Spinal cord (tissue), 10 donors: ENCODE data around the gene CAD. TPM values are rescaled to one million over a fixed set of nuclear protein-coding genes. Genes with fewer than 3 reads are reported as not detected.
A peak's percentile ranks its signal among the peaks of the same experiment; 100 is the strongest.

Source experiments
- DNase-seq, 6 donors: peaks; one replicate each; pipeline versions ENCODE4 v3.0.0 to v3.0.0-alpha.2; 2013 to 2015; ENCODE audit warnings: low spot score in 6 of 6, low read depth in 4 of 6
- H3K27ac ChIP-seq: one replicate; pipeline ENCODE4 v1.5.1; 2013; ENCODE audit warnings: low read depth, low read length, control low read depth
- H3K27me3 ChIP-seq: one replicate; pipeline ENCODE4 v1.6.1; 2013; ENCODE audit warnings: low read length; ENCODE audit not compliant: control insufficient read depth, insufficient read depth
- H3K36me3 ChIP-seq: one replicate; pipeline ENCODE4 v1.6.1; 2013; ENCODE audit warnings: low read length; ENCODE audit not compliant: control insufficient read depth, insufficient read depth
- H3K4me1 ChIP-seq: one replicate; pipeline ENCODE4 v1.6.1; 2013; ENCODE audit warnings: low read length; ENCODE audit not compliant: control insufficient read depth, insufficient read depth
- H3K4me3 ChIP-seq: one replicate; pipeline ENCODE4 v1.5.1; 2013; ENCODE audit warnings: low read depth, low read length, control low read depth
- H3K9me3 ChIP-seq: one replicate; pipeline ENCODE4 v1.6.1; 2013; ENCODE audit warnings: low read length; ENCODE audit not compliant: control insufficient read depth, insufficient read depth
- WGBS: methylation state at CpG from one replicate; pipeline ENCODE4 v1.1.5; 2013; ENCODE audit warnings: missing lambda C conversion rate; ENCODE audit not compliant: insufficient coverage; 5-methylcytosine and 5-hydroxymethylcytosine counted together
- polyA plus RNA-seq, 2 donors: library from polyadenylated mRNA; unstranded; fragments of 120-200 nt; gene quantifications; one replicate each; pipeline ENCODE4 v1.2.1, GENCODE V29; 2013; ENCODE audit not compliant: insufficient read length in 2 of 2
- total RNA-seq, 2 donors: library from RNA; depleted of rRNA in 1 of 2; stranded (reverse); fragments of 120-200 nt in 1 of 2; fragments of >200 nt in 1 of 2; gene quantifications; one replicate each; pipeline versions ENCODE4 v1.2.3 to v1.2.4, GENCODE V29; 2013 to 2014
- donor health status: healthy.

The CAD gene
- total and polyA plus RNA-seq, 4 donors, result 26.5 to 49.2 (median 34.5) TPM

DNA sequence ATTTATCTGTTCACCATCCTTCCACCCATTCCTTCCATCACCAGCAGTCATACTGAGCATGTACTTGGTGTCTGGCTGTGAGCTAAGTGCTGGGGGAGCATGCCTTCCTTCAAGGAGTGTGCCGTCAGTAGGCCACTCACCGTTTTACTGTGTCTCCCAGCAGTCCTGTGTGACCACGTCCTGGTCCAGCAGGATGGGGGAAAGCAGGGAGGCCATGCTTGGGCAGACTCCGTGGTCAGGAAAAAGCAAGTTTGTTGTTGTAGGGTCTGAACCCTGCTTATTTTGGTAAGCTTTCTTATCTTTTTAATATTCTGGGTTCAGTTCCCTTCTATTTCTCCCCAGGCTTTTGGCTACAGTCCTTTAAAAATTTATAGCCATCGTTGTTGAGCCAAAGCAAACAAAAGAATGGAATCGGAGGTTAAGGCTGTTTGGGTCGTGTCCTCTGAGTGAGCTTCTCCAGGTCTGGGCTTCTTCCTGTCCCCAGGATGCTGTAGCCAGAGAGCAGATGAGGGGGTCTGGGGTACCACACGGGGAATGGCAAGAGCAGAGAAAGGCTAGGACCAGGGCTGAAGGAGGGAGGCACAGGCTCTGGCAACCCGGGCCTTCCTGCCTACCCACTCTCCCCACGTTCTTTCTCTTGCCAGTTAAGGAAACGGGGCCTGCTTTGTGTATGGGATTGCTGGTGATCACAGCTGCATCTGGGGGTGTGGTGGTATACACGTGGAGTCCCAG lies 32.2 kb downstream of the CAD start:
- no peaks in the 10 kb centered on the region for H3K36me3 ChIP-seq
- H3K9me3 ChIP-seq, result no peaks in the 10 kb centered on the region
- 47% methylated on average over 6 of the region's 12 CpGs for WGBS
- no peak overlapping the region for H3K27ac ChIP-seq
- no peak overlapping the region for H3K4me3 ChIP-seq
- DNase-seq, result no peak
- H3K27me3 ChIP-seq, result peaks cover 2% of the 10 kb centered on the region
- peaks cover 23% of the 10 kb centered on the region for H3K4me1 ChIP-seq

DNA sequence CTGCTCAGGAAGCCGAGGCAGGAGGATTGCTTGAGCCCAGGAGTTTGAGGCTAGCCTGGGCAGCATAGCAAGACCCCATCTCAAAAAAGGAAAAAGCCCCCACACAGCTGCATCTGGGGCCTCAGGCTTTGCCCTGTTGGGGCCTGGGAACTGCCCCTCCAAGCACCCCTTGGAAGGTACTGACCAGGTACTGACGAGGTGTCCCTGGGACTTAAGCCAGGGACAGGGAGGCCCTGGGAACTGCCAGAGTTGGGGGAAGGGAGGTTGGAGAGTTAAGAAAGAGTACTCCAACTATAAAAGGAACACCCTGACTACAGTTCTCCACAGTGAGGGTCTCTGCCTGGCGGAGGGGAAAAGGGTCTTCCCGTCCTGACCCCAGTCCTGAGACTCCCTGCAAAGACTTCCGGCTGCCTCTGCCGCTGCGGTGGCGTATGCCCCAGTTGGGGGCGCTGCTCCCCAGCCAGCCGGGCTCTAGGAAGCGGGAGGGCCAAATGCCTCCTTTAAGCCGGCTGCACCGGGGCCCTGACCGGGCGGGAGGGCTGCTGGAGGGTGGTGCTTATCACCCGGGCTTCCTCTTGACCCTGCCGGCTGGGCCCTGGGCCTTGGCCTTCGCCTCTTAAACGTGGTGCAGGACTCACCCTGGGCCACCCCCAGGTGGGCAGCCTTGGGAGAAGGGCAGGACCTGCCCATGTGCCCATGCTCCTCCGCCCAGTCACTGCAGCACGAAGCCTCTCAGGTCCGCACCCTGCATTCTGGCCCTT lies 32.9 kb downstream of the CAD start:
- peaks cover 2% of the 10 kb centered on the region for H3K36me3 ChIP-seq
- no peak overlapping the region for H3K27ac ChIP-seq

DNA sequence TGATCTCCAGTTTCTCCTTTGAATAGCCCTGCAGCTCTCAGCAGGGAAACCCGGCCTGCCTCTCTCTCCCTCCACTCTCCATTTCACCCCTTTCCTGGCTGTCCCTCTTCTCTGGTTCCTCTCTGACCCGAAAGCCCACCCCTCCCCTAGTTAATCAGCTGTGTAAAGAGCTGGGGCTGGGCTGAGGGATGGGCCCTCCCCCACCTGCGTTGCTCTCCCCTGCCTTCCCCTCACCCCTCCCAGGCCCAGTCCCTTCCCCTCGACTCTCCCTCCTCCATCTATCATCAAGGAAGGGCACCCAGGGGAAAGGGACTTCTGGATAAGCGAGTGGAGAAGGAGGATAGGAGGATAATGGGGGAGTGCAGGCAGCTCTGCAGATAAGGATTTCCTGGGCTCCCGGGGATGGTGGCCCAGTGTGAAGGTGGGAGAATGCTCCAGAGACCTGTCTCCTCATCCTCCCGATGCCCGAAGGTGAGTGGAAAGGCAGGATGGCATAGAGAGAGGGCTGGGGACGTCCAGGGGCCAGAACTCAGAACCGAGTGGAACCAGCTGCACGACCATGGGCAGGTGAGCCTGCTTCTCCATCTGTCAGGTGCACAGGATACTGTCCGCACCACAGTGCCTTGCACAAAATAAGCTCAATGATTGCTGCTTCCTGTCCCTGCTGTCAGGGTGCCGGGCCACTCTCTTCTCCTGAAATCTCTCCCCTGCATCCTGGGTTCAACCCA lies 33.6 kb downstream of the CAD start:
- no peak for DNase-seq
- Histone ChIP-seq H3K9me3 (no peaks in the 10 kb centered on the region), H3K4me3 (no peak overlapping the region), H3K4me1 (peaks cover 23% of the 10 kb centered on the region), H3K27me3 (peaks cover 2% of the 10 kb centered on the region), H3K27ac (no peak overlapping the region), H3K36me3 (peaks cover 3% of the 10 kb centered on the region)
- 52% methylated on average over 9 of the region's 13 CpGs for WGBS

More for the DNA sequence above, 32.9 kb downstream of the CAD start:
- peak in 2 of 6 donors; percentile 28 to 50 for DNase-seq
- 13% methylated on average over 19 of the region's 22 CpGs for WGBS
- Histone ChIP-seq H3K4me3 (no peak overlapping the region), H3K9me3 (no peaks in the 10 kb centered on the region), H3K4me1 (peaks cover 23% of the 10 kb centered on the region), H3K27me3 (peaks cover 2% of the 10 kb centered on the region)

DNA sequence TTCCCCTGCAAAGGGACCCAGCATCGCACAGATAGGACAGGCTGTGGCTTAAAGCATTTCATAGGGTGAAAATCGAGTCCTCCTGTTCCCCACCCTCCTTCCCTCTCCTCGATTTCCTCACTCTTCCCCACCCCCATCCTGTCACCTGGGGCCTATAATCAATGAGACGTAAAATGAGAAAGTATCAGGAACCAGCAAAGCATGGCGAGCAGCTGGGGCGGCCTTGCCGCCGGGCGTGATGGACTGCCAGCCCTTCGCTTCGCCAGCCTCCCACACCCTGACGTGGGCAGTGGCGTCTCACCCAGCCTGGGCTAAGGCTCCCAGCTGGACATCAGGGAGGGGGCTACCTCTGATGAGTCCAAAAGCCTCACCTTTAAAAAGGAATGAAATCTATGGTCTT lies 34.6 kb downstream of the CAD start:
- H3K4me1 ChIP-seq, result peaks cover 23% of the 10 kb centered on the region
- H3K9me3 ChIP-seq, result no peaks in the 10 kb centered on the region
- peak in 2 of 6 donors; percentile 20 to 91 for DNase-seq
- no peak overlapping the region for H3K27ac ChIP-seq
- no peak overlapping the region for H3K4me3 ChIP-seq
- peaks cover 2% of the 10 kb centered on the region for H3K27me3 ChIP-seq
- WGBS, result 60% methylated on average over 10 of the region's 13 CpGs
- H3K36me3 ChIP-seq, result peaks cover 7% of the 10 kb centered on the region

DNA sequence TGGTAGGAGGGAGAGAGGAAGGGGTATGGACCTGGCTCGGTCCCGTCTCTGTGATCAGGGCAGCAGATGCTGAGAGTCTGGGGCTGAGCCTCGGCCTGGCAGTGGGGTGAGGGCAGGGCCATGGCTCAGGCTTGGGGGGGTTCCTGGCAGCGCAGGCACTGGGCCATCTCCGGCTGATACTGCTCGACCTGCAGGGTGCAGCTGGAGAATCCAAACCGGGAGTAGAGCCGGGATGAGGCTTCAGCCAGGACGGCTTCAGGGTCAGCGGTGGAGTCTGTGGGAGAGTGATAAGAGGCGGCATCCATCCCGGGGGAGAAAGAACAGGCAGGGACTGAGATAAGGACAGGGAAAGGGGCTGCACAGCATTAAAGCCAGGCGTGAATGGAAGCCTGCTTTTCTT lies 38.0 kb downstream of the CAD start:
- 56% methylated on average over 12 of the region's 13 CpGs for WGBS
- Histone ChIP-seq H3K27ac (no peak overlapping the region), H3K27me3 (peaks cover 7% of the 10 kb centered on the region), H3K4me3 (no peak overlapping the region), H3K4me1 (peaks cover 19% of the 10 kb centered on the region), H3K36me3 (peaks cover 21% of the 10 kb centered on the region), H3K9me3 (no peaks in the 10 kb centered on the region)
- no peak for DNase-seq

DNA sequence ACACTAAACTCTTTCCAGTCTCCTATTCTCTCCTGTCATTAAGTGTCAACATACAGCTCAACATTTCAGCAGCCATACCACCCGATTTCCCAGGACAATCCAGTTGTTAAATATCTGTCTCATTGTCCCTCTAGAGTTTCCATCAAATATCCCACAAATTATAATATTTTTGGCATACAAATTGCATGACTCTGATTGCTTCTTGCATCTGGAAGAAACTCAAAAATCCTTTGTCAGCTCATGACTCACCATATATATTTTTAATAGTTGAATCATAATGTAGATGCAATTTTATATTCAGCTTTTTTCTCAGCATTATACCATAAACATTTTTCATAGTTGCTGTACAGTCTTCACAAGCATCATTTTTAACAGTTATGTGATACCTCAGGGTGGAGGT lies 38.5 kb downstream of the CAD start:
- DNase-seq, result no peak
- Histone ChIP-seq H3K36me3 (peaks cover 21% of the 10 kb centered on the region), H3K4me1 (peaks cover 16% of the 10 kb centered on the region), H3K27me3 (peaks cover 12% of the 10 kb centered on the region), H3K27ac (no peak overlapping the region), H3K4me3 (no peak overlapping the region), H3K9me3 (no peaks in the 10 kb centered on the region)
- WGBS, result 54% methylated on average over 1 of the region's 1 CpG

DNA sequence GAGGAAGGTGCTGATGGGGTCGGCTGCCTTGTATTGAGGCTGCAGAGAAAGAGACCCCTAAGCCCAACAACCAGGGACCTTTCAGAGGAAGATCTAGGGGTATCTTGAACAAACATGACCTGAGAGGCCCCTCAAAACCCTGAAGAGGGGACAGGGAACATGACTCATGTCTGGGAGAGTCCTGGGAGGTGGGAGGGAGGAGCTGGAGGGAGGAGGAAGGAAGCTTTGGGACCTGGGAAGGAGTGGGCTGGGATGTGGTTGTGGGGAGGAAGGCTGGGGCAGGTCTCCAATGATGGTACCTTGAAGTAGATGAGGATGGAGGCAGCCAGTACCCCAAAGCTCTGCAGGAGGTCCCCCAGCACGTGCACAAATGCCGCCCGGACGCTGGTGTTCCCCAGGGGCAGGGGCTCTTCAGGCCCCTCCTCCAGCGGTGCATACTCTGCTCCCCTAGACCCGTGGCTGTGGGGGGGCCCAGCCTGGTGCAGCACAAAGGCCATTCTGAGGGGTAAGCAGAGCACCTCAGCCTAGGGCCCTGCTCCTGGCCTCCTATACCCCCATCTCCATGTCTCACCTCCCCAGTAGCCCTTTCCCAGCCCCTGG lies 39.8 kb downstream of the CAD start:
- WGBS, result 65% methylated on average over 7 of the region's 7 CpGs
- H3K4me1 ChIP-seq, result peaks cover 5% of the 10 kb centered on the region

DNA sequence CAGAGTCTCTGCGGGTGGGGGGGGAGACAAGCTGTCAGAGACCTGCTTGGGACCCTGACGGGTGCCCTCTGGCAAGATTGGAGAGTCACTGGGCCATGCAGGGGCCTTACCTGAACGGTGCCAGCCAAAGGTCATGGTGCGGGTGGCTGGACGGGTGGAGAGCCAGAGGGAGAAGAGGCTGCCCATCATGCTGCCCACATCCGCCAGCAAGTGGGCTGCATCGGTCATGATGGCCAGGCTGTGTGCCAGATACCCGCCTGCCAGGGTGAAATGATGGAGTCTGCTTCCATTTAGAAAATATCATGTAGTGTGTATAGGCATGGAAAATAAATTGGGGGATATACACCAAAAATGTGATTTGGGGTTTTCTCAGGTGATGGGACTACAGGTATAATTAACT lies 40.9 kb downstream of the CAD start:
- no peak for DNase-seq
- Histone ChIP-seq H3K4me3 (no peak overlapping the region), H3K36me3 (peaks cover 21% of the 10 kb centered on the region), H3K4me1 (peaks cover 12% of the 10 kb centered on the region), H3K27ac (no peak overlapping the region), H3K27me3 (peaks cover 31% of the 10 kb centered on the region), H3K9me3 (no peaks in the 10 kb centered on the region)
- 85% methylated on average over 6 of the region's 8 CpGs for WGBS

More for the DNA sequence above, 39.8 kb downstream of the CAD start:
- H3K4me3 ChIP-seq, result no peak overlapping the region
- peaks cover 21% of the 10 kb centered on the region for H3K36me3 ChIP-seq
- peaks cover 23% of the 10 kb centered on the region for H3K27me3 ChIP-seq
- H3K27ac ChIP-seq, result no peak overlapping the region
- DNase-seq, result no peak
- no peaks in the 10 kb centered on the region for H3K9me3 ChIP-seq

DNA sequence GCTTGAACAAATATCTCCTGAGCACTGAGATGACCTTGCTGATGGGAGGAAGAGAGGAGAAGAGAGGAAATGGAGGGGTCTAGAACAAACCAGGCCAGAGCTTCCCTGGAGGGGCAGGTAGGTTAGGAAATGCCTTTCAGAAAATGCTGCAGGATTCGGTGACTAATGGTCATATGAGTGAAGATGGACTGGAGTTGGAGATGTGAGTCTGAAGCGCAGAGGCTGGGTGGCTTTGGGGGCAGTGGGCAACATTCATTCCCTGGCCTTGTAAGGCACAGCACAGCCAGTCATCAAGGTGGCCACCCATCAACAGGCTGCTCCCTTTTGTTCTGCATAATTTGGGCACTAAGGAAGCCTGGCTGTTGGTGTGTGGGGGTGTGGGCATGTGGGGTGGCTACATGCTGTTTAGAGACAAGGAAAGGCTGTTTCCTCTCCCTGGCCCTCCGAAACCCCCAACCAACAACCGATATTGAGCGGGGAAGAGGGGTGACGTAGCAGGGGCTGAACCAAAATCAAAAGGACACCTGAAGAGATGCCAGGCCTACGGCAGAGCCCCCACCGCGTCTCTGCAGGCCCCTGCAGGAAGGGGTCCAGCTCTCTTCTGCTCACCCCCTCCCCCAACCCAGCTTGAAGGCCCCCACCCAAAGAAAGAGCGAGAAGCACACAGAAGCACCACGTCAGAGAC lies 44.2 kb downstream of the CAD start:
- Histone ChIP-seq H3K36me3 (peaks cover 15% of the 10 kb centered on the region), H3K27me3 (peaks cover 60% of the 10 kb centered on the region), H3K4me1 (peaks cover 34% of the 10 kb centered on the region), H3K27ac (no peak overlapping the region), H3K9me3 (no peaks in the 10 kb centered on the region), H3K4me3 (no peak overlapping the region)
- peak in 1 of 6 donors; percentile 51 for DNase-seq
- 49% methylated on average over 6 of the region's 11 CpGs for WGBS
